Caco-2 (cell line): ENCODE measurements around the gene HIVEP3. TPM values are rescaled to one million over a fixed set of nuclear protein-coding genes. Genes with fewer than 3 reads are reported as not detected.

Experiments
- BruUV-seq: library from RNA; stranded (reverse); fragments of 400-500 nt; replicated peaks from 2 replicates; lab custom pipeline; 2021; lab: Mats Ljungman, UMichigan
- CTCF ChIA-PET: fragments of 300-600 bp; sonication (Branson Sonifier 250); formaldehyde crosslinking; loops from one replicate; lab custom pipeline; 2022; ENCODE audit warnings: antibody characterized with exemption; lab: Charles Lee
- POLR2A ChIA-PET: fragments of 300-600 bp; sonication (Branson Sonifier 250); formaldehyde crosslinking; loops from one replicate; lab custom pipeline; 2022; ENCODE audit warnings: antibody characterized with exemption; lab: Charles Lee
- DNase-seq, 2 experiments: peaks; one replicate each; pipeline versions ENCODE4 v3.0.0 to v3.0.0-alpha.2; 2020 to 2022
- H3K27me3 ChIP-seq: replicated peaks from 2 replicates; pipeline ENCODE4 v1.6.0; 2011; ENCODE audit warnings: low read length; ENCODE audit not compliant: control insufficient read depth, insufficient read depth
- H3K36me3 ChIP-seq: 2 replicates; pipeline ENCODE4 v1.5.1; 2011; ENCODE audit warnings: low read length; ENCODE audit not compliant: control insufficient read depth, insufficient read depth
- H3K4me1 ChIP-seq: fragments of 250-450 bp; sonication (Bioruptor Pico); 2 replicates; pipeline ENCODE4 v1.5.1; 2020; ENCODE audit warnings: mild to moderate bottlenecking
- H3K4me3 ChIP-seq: 2 replicates; pipeline ENCODE4 v1.5.1; 2011; ENCODE audit warnings: low read depth, mild to moderate bottlenecking, control low read depth, low read length
- H3K9me3 ChIP-seq: fragments of 250-450 bp; sonication (Bioruptor Pico); 2 replicates; pipeline ENCODE4 v1.5.1; 2020; ENCODE audit warnings: mild to moderate bottlenecking, moderate library complexity
- H3K27ac Mint-ChIP-seq: one replicate; pipeline ENCODE4 v1.8.0; 2022; ENCODE audit warnings: mixed read lengths; ENCODE audit not compliant: unreplicated experiment
- H3K27me3 Mint-ChIP-seq: one replicate; pipeline ENCODE4 v1.8.0; 2022; ENCODE audit warnings: mixed read lengths; ENCODE audit not compliant: insufficient read depth, unreplicated experiment
- H3K36me3 Mint-ChIP-seq: one replicate; pipeline ENCODE4 v1.8.0; 2022; ENCODE audit warnings: mild to moderate bottlenecking, mixed read lengths; ENCODE audit not compliant: insufficient read depth, unreplicated experiment
- H3K4me1 Mint-ChIP-seq: one replicate; pipeline ENCODE4 v1.8.0; 2022; ENCODE audit warnings: low read depth, mixed read lengths; ENCODE audit not compliant: unreplicated experiment
- H3K4me3 Mint-ChIP-seq: one replicate; pipeline ENCODE4 v1.8.0; 2022; ENCODE audit warnings: mild to moderate bottlenecking, moderate library complexity, mixed read lengths; ENCODE audit not compliant: unreplicated experiment
- H3K9me3 Mint-ChIP-seq: one replicate; pipeline ENCODE4 v1.8.0; 2022; ENCODE audit warnings: mixed read lengths; ENCODE audit not compliant: unreplicated experiment
- intact Hi-C: fragments of 100-400 bp; cut with micrococcal nuclease; formaldehyde crosslinking; loops from one replicate; pipeline ENCODE4 v1.10.0; 2022; ENCODE audit not compliant: unreplicated experiment
- total RNA-seq: library from RNA; stranded (reverse); gene quantifications from 2 replicates; pipeline ENCODE4 v1.2.3, GENCODE V29; 2022
- TF ChIP-seq, protein P1 (sequence below), 2 experiments: fragments of 200-600 bp in 1 of 2; IDR thresholded peaks; 1 replicate in 1 of 2; 2 replicates in 1 of 2; pipeline versions ENCODE4 v1.5.1 to v1.8.0; 2011 to 2022; ENCODE audit warnings: antibody characterized with exemption in 1 of 2, control low read depth in 1 of 2, inconsistent platforms in 1 of 2, low read depth in 1 of 2, low read length in 1 of 2, mild to moderate bottlenecking in 1 of 2, moderate library complexity in 1 of 2; ENCODE audit not compliant: insufficient read depth in 1 of 2, severe bottlenecking in 1 of 2, unreplicated experiment in 1 of 2

Gene HIVEP3
- total RNA-seq, 1 experiment from 2014 or later: 0.25 TPM

DNA sequence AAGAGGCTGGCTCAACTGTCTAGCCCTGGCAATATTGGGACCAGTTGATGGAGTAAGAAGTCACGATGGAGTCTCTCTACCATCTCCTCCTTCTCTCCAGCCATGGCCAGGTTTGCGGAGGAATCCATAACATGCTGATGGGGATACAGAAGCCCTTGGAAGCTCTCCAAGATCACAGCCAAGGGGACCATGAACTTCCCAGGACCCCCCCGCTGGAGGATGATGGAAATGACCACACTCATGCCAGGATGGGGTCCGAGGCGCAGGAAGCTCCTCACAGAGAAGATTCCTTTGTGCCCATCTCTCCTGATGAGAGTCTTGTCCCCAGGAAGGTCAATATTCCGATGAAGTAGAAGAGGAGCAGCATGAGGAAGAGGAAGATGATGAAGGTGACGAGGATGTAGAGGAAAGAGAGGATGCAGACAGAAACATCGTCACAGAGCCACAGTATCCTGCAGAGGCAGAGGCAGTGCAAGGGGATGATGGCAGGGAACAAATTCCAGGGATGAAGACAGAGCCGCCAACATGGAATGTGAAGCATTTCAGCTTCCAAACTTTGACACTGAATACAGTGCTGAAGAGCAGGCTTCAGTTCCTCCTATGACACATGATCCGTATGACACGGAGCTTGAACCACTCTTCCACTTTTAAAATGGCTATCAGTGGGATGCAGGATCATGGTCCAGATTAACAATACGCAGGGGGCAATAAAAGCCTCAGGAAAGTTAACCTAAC lies 376.4 kb downstream of the HIVEP3 start:
- no peaks in the 10 kb centered on the region for H3K4me1 Mint-ChIP-seq
- no peak overlapping the region for H3K4me3 Mint-ChIP-seq
- Histone ChIP-seq H3K9me3 (no peaks in the 10 kb centered on the region), H3K27me3 (no peaks in the 10 kb centered on the region), H3K4me1 (no peaks in the 10 kb centered on the region), H3K36me3 (no peaks in the 10 kb centered on the region), H3K4me3 (no peak overlapping the region)
- CTCF ChIA-PET: no interaction called here
- H3K36me3 Mint-ChIP-seq: no peaks in the 10 kb centered on the region
- no peak for DNase-seq
- intact Hi-C loops: no loop called here
- no TSS peak for BruUV-seq
- H3K27me3 Mint-ChIP-seq: peaks cover 2% of the 10 kb centered on the region
- POLR2A ChIA-PET: no interaction called here
- no peak overlapping the region for H3K27ac Mint-ChIP-seq
- TF ChIP-seq, protein P1, sequence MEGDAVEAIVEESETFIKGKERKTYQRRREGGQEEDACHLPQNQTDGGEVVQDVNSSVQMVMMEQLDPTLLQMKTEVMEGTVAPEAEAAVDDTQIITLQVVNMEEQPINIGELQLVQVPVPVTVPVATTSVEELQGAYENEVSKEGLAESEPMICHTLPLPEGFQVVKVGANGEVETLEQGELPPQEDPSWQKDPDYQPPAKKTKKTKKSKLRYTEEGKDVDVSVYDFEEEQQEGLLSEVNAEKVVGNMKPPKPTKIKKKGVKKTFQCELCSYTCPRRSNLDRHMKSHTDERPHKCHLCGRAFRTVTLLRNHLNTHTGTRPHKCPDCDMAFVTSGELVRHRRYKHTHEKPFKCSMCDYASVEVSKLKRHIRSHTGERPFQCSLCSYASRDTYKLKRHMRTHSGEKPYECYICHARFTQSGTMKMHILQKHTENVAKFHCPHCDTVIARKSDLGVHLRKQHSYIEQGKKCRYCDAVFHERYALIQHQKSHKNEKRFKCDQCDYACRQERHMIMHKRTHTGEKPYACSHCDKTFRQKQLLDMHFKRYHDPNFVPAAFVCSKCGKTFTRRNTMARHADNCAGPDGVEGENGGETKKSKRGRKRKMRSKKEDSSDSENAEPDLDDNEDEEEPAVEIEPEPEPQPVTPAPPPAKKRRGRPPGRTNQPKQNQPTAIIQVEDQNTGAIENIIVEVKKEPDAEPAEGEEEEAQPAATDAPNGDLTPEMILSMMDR (IDR thresholded peaks at IDR 0.05; ENCODE audit: insufficient read depth in 1 of 2, low read depth in 1 of 2, low read length in 1 of 2, severe bottlenecking in 1 of 2, unreplicated experiment in 1 of 2): no peak
- H3K9me3 Mint-ChIP-seq: no peaks in the 10 kb centered on the region

DNA sequence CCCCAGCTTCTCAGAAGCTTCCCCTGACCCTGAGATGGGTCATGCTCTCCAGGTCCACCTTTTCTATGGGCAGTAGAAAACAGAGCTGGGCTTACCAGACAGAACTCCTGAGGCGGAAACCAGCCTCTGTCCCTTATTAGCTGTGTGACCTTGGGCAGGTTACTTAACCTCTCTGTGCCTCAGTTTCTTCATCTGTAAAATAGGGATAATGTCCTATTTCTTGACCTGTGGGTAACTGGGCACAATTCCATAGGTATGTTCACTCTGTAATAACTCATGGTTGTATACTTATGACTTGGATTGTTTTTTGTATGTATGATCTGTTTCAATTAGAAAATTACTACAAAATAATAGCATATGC lies 377.1 kb downstream of the HIVEP3 start:
- Mint-ChIP-seq H3K4me3 (no peak overlapping the region), H3K27me3 (peaks cover 2% of the 10 kb centered on the region), H3K9me3 (no peaks in the 10 kb centered on the region), H3K4me1 (no peaks in the 10 kb centered on the region), H3K27ac (no peak overlapping the region), H3K36me3 (no peaks in the 10 kb centered on the region)
- BruUV-seq: no TSS peak
- Histone ChIP-seq H3K4me1 (no peaks in the 10 kb centered on the region), H3K9me3 (no peaks in the 10 kb centered on the region), H3K27me3 (no peaks in the 10 kb centered on the region), H3K36me3 (no peaks in the 10 kb centered on the region), H3K4me3 (no peak overlapping the region)
- POLR2A ChIA-PET: no interaction called here
- CTCF ChIA-PET: no interaction called here
- intact Hi-C loops: no loop called here
- DNase-seq: no peak
- TF ChIP-seq, protein P1 (IDR thresholded peaks at IDR 0.05; ENCODE audit: insufficient read depth in 1 of 2, low read depth in 1 of 2, low read length in 1 of 2, severe bottlenecking in 1 of 2, unreplicated experiment in 1 of 2): no peak

GRCh38 chr1:41540886-41541591 lies 377.7 kb downstream of the HIVEP3 start:
- H3K27ac Mint-ChIP-seq: no peak overlapping the region

More at GRCh38 chr1:41540886-41541591, 377.7 kb downstream of the HIVEP3 start:
- ChIA-PET CTCF (no interaction called here), POLR2A (no interaction called here)
- H3K27me3 Mint-ChIP-seq: peaks cover 2% of the 10 kb centered on the region
- no peak overlapping the region for H3K4me3 Mint-ChIP-seq
- intact Hi-C loops: no loop called here
- no peaks in the 10 kb centered on the region for H3K4me1 ChIP-seq
- BruUV-seq: no TSS peak
- no peak overlapping the region for H3K4me3 ChIP-seq
- no peak for DNase-seq
- H3K36me3 ChIP-seq: no peaks in the 10 kb centered on the region
- H3K27me3 ChIP-seq: no peaks in the 10 kb centered on the region
- H3K9me3 Mint-ChIP-seq: no peaks in the 10 kb centered on the region
- TF ChIP-seq, protein P1 (IDR thresholded peaks at IDR 0.05; ENCODE audit: insufficient read depth in 1 of 2, low read depth in 1 of 2, low read length in 1 of 2, severe bottlenecking in 1 of 2, unreplicated experiment in 1 of 2): no peak
- no peaks in the 10 kb centered on the region for H3K4me1 Mint-ChIP-seq
- no peaks in the 10 kb centered on the region for H3K36me3 Mint-ChIP-seq
- H3K9me3 ChIP-seq: no peaks in the 10 kb centered on the region
